Endothelial cell of umbilical vein (primary cell): ENCODE results near the gene NTN5. TPM values are rescaled to one million over a fixed set of nuclear protein-coding genes. Genes with fewer than 3 reads are reported as not detected.

Experiments used
- BruUV-seq: library from RNA; stranded (reverse); fragments of 400-500 nt; replicated peaks from 2 replicates; lab custom pipeline; 2021; lab: Mats Ljungman, UMichigan
- CTCF ChIA-PET: fragments of 300-600, 350-600 bp; sonication (Branson Sonifier 250); formaldehyde crosslinking; loops from one replicate; lab custom pipeline; 2021; ENCODE audit warnings: antibody characterized with exemption, inconsistent platforms; lab: Charles Lee
- POLR2A ChIA-PET: fragments of 300-600, 350-600 bp; sonication (Branson Sonifier 250); formaldehyde crosslinking; loops from one replicate; lab custom pipeline; 2021; ENCODE audit warnings: antibody characterized with exemption, inconsistent platforms; lab: Charles Lee
- DNase-seq: peaks from one replicate; pipeline ENCODE4 v3.0.0-alpha.2; 2011; ENCODE audit warnings: low read depth, low spot score
- FAIRE-seq: peaks from 2 replicates; lab custom pipeline; 2011; peaks lifted over from hg19 to GRCh38; lab: Jason Lieb, UNC
- H2AFZ ChIP-seq: 2 replicates; pipeline ENCODE4 v1.6.0; 2012; ENCODE audit warnings: low read depth, low read length, control low read depth, inconsistent platforms
- H3K27ac ChIP-seq: 2 replicates; pipeline ENCODE4 v1.5.1; 2011; ENCODE audit warnings: low read depth, mild to moderate bottlenecking, control low read depth, low read length, moderate library complexity; ENCODE audit not compliant: insufficient read depth
- H3K27me3 ChIP-seq, 2 experiments: 2 replicates each; pipeline versions ENCODE4 v1.6.0 to v1.6.1; 2011; ENCODE audit warnings: low read length in 2 of 2, mixed read lengths in 1 of 2; ENCODE audit not compliant: control insufficient read depth in 2 of 2, insufficient read depth in 2 of 2
- H3K36me3 ChIP-seq, 2 experiments: 2 replicates in 1 of 2; 3 replicates in 1 of 2; pipeline ENCODE4 v1.5.1; 2011; ENCODE audit warnings: low read length in 2 of 2, mild to moderate bottlenecking in 1 of 2, moderate library complexity in 1 of 2; ENCODE audit not compliant: control insufficient read depth in 2 of 2, insufficient read depth in 2 of 2; ENCODE audit errors: extremely low read depth in 1 of 2
- H3K4me1 ChIP-seq: 3 replicates; pipeline ENCODE4 v1.5.1; 2011; ENCODE audit warnings: mild to moderate bottlenecking, low read length; ENCODE audit not compliant: control insufficient read depth, insufficient read depth; ENCODE audit errors: extremely low read depth
- H3K4me2 ChIP-seq: 2 replicates; pipeline ENCODE4 v1.6.1; 2011; ENCODE audit warnings: low read length, control low read depth, mixed read lengths; ENCODE audit not compliant: insufficient read depth
- H3K4me3 ChIP-seq, 3 experiments: fragments of 200-600 bp in 1 of 3; sonication (generic), shearing (Covaris generic) in 1 of 3; replicated peaks in 1 of 3; 2 replicates each; pipeline ENCODE4 v1.5.1; 2011 to 2016; ENCODE audit warnings: control low read depth in 3 of 3, low read length in 3 of 3, mild to moderate bottlenecking in 2 of 3, inconsistent platforms in 1 of 3, low read depth in 1 of 3, moderate library complexity in 1 of 3; ENCODE audit not compliant: insufficient read depth in 1 of 3
- H3K79me2 ChIP-seq: 2 replicates; pipeline ENCODE4 v1.6.0; 2012; ENCODE audit warnings: low read length, inconsistent platforms; ENCODE audit not compliant: control insufficient read depth, insufficient read depth
- H3K9ac ChIP-seq: replicated peaks from 2 replicates; pipeline ENCODE3; 2011; ENCODE audit warnings: low read length, control low read depth; ENCODE audit not compliant: insufficient read depth; ENCODE audit errors: extremely low read depth
- H3K9me1 ChIP-seq: replicated peaks from 3 replicates; pipeline ENCODE4 v1.6.0; 2011; ENCODE audit warnings: mild to moderate bottlenecking, low read length; ENCODE audit not compliant: control insufficient read depth, insufficient read depth; ENCODE audit errors: extremely low read depth
- H3K9me3 ChIP-seq: replicated peaks from 2 replicates; pipeline ENCODE4 v1.5.1; 2012; ENCODE audit warnings: low read length, inconsistent platforms; ENCODE audit not compliant: control insufficient read depth, insufficient read depth
- H4K20me1 ChIP-seq: replicated peaks from 2 replicates; pipeline ENCODE3; 2011; ENCODE audit warnings: mild to moderate bottlenecking, low read length; ENCODE audit not compliant: control insufficient read depth, insufficient read depth; ENCODE audit errors: extremely low read depth
- FOS ChIP-seq: IDR thresholded peaks from 2 replicates; pipeline ENCODE4 v1.6.1; 2011; ENCODE audit warnings: mild to moderate bottlenecking, low read length, moderate library complexity, borderline replicate concordance; ENCODE audit not compliant: insufficient read depth
- GATA2 ChIP-seq: IDR thresholded peaks from 2 replicates; pipeline ENCODE4 v1.7.0; 2011; ENCODE audit warnings: low read depth, mild to moderate bottlenecking, moderate library complexity, mixed read lengths, low read length; ENCODE audit not compliant: insufficient read length, insufficient read depth
- MYC ChIP-seq: IDR thresholded peaks from one replicate; pipeline ENCODE4 v1.6.1; 2011; ENCODE audit warnings: mild to moderate bottlenecking, low read depth, low read length
- POLR2A ChIP-seq: IDR thresholded peaks from 2 replicates; pipeline ENCODE4 v1.6.1; 2012; ENCODE audit warnings: low read depth, mild to moderate bottlenecking, control low read depth, low read length
- POLR2AphosphoS5 ChIP-seq: IDR thresholded peaks from 2 replicates; pipeline ENCODE4 v1.6.1; 2012; ENCODE audit warnings: low read depth, mild to moderate bottlenecking, control low read depth, low read length, moderate library complexity; ENCODE audit not compliant: insufficient read depth
- dilution Hi-C: fragments of 300-500 bp; cut with MboI; formaldehyde crosslinking; loops from one replicate; pipeline ENCODE4 v1.15.0; 2019; ENCODE audit warnings: low sequenced_read_pairs; ENCODE audit not compliant: extremely low pct_ligation_motif_present
- intact Hi-C: fragments of 100-400 bp; cut with micrococcal nuclease; formaldehyde crosslinking; loops from one replicate; pipeline ENCODE4 v1.10.0; 2022
- polyA plus RNA-seq, 4 experiments: library from polyadenylated mRNA; depleted of rRNA in 3 of 4; stranded (reverse) in 3 of 4; unstranded in 1 of 4; fragments of >200 nt; gene quantifications; 2 replicates each; pipeline versions ENCODE4 v1.2.1 to v1.2.3, GENCODE V29; 2011 to 2012; ENCODE audit warnings: missing spikeins in 1 of 4
- total RNA-seq: library from RNA; stranded (reverse); gene quantifications from 2 replicates; pipeline ENCODE4 v1.2.3, GENCODE V29; 2021
- TF ChIP-seq, protein P1 (sequence below): IDR thresholded peaks from 2 replicates; pipeline ENCODE4 v1.6.1; 2011; ENCODE audit not compliant: insufficient read depth, insufficient read length
- TF ChIP-seq, protein P2 (sequence below), 2 donors: IDR thresholded peaks; 1 replicate in 1 of 2; 2 replicates in 1 of 2; pipeline ENCODE4 v1.5.1; 2011; ENCODE audit warnings: low read length in 2 of 2, mild to moderate bottlenecking in 2 of 2, moderate library complexity in 2 of 2, control low read depth in 1 of 2, inconsistent platforms in 1 of 2, low read depth in 1 of 2; ENCODE audit not compliant: insufficient read depth in 1 of 2; ENCODE audit errors: extremely low read depth in 1 of 2

The NTN5 gene
- total and polyA plus RNA-seq, 2 donors (not counting 3 experiments of a cell fraction or from before 2014, with no cell fraction given): 0.11 TPM; not detected in 1

DNA sequence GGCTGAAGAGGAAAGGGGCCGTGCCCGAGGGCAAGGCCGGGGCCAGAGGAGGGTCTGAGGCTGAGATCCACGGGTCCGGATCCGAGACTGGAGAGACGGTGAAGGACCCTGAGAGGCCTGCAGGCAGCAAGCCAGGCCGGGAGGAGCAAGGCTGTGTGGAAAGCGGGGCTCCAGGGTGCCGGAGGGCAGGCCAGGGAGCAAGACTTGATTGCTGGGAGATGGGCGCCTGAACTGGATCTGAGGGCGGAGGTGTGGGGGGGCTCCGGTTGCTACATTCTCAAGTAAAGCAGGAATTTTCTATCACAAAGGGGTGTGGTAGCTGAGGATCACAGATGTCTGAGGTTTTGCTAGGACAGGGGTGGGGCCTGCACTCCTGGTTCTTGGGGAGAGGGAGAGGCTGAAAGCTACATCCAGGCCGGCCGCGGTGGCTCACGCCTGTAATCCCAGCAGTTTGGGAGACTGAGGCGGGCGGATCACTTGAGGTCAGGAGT lies 42.9 kb upstream of the NTN5 start:
- dilution Hi-C loops: no loop called here
- no peak overlapping the region for H3K27ac ChIP-seq
- peaks cover 0 to under 1% of the 10 kb centered on the region in 2 experiments for H3K36me3 ChIP-seq
- no peak overlapping the region for H2AFZ ChIP-seq
- ChIA-PET CTCF (interaction anchor here (0.9 to 3.9 kb wide), 5 partner anchors 9 to 70 kb away, joined by 3 to 29 read pairs (median 4); partner anchors contain the start of gene CA11), POLR2A (interaction anchor here (0.9 kb wide), 1 partner anchor 9 kb away, joined by 8 read pairs; no protein-coding TSS in a partner anchor)
- no peak overlapping the region for H3K4me3 ChIP-seq
- no peaks in the 10 kb centered on the region for H3K9me1 ChIP-seq
- TF ChIP-seq POLR2A: no peak
- TF ChIP-seq, protein P1, sequence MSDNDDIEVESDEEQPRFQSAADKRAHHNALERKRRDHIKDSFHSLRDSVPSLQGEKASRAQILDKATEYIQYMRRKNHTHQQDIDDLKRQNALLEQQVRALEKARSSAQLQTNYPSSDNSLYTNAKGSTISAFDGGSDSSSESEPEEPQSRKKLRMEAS: no peak
- TF ChIP-seq FOS: no peak
- TF ChIP-seq POLR2AphosphoS5: no peak
- TF ChIP-seq GATA2: no peak
- TF ChIP-seq, protein P2, sequence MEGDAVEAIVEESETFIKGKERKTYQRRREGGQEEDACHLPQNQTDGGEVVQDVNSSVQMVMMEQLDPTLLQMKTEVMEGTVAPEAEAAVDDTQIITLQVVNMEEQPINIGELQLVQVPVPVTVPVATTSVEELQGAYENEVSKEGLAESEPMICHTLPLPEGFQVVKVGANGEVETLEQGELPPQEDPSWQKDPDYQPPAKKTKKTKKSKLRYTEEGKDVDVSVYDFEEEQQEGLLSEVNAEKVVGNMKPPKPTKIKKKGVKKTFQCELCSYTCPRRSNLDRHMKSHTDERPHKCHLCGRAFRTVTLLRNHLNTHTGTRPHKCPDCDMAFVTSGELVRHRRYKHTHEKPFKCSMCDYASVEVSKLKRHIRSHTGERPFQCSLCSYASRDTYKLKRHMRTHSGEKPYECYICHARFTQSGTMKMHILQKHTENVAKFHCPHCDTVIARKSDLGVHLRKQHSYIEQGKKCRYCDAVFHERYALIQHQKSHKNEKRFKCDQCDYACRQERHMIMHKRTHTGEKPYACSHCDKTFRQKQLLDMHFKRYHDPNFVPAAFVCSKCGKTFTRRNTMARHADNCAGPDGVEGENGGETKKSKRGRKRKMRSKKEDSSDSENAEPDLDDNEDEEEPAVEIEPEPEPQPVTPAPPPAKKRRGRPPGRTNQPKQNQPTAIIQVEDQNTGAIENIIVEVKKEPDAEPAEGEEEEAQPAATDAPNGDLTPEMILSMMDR (IDR thresholded peaks at IDR 0.05; ENCODE audit: extremely low read depth in 1 of 2, insufficient read depth in 1 of 2, low read depth in 1 of 2, low read length in 2 of 2): no peak
- TF ChIP-seq MYC: no peak
- intact Hi-C loops: no loop called here
- H3K4me2 ChIP-seq: no peak overlapping the region
- H3K9me3 ChIP-seq: no peaks in the 10 kb centered on the region
- FAIRE-seq (no peak), DNase-seq (no peak)
- H3K4me1 ChIP-seq: peaks cover 15% of the 10 kb centered on the region
- H3K27me3 ChIP-seq: no peaks in the 10 kb centered on the region
- no peak overlapping the region for H3K9ac ChIP-seq
- BruUV-seq: no TSS peak
- no peaks in the 10 kb centered on the region for H4K20me1 ChIP-seq
- H3K79me2 ChIP-seq: no peaks in the 10 kb centered on the region
